ENCODE results near the gene SMC6.

DNA sequence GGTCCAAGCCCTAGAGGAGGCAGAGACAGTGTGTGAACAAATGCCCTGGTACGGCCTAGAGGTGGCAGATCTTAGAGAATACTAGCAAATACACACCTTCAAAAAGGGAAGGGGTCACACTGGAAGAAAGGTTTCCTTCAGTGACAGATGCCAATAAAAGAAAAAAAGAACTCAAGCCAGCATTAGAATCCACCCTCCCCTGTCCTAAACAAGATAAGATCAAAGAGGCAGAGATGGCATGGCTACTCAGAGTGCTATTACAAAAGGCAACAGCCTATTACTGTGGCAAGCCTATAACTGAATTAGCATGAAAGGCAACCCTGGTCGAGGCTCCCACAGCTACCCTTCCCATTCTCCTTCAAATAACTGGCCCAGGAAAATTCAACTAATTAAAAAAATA lies 69.6 kb downstream of the SMC6 start:
- TF ChIP-seq EZH2 (IDR thresholded peaks at IDR 0.05; ENCODE audit: borderline replicate concordance, low read depth, low read length, severe bottlenecking) = no peak
- TF ChIP-seq, protein P1, sequence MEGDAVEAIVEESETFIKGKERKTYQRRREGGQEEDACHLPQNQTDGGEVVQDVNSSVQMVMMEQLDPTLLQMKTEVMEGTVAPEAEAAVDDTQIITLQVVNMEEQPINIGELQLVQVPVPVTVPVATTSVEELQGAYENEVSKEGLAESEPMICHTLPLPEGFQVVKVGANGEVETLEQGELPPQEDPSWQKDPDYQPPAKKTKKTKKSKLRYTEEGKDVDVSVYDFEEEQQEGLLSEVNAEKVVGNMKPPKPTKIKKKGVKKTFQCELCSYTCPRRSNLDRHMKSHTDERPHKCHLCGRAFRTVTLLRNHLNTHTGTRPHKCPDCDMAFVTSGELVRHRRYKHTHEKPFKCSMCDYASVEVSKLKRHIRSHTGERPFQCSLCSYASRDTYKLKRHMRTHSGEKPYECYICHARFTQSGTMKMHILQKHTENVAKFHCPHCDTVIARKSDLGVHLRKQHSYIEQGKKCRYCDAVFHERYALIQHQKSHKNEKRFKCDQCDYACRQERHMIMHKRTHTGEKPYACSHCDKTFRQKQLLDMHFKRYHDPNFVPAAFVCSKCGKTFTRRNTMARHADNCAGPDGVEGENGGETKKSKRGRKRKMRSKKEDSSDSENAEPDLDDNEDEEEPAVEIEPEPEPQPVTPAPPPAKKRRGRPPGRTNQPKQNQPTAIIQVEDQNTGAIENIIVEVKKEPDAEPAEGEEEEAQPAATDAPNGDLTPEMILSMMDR (IDR thresholded peaks at IDR 0.05; ENCODE audit: borderline replicate concordance, extremely low read depth, low read length, poor library complexity, severe bottlenecking) = no peak
